HEK293 (cell line): ENCODE results near the gene SESN2.
A peak's percentile ranks its signal among the peaks of the same experiment; 100 is the strongest.

ENCODE experiments used
- CTCF ChIA-PET: fragments of 350-600 bp; formaldehyde crosslinking; extraction: SDS; loops from one replicate; lab custom pipeline; 2021; ENCODE audit warnings: antibody characterized with exemption; lab: Yijun Ruan, JAX
- POLR2A ChIA-PET: fragments of 300-600 bp; formaldehyde crosslinking; extraction: SDS; loops from one replicate; lab custom pipeline; 2020; ENCODE audit warnings: antibody characterized with exemption, inconsistent platforms; lab: Yijun Ruan, JAX
- H3K27ac ChIP-seq: fragments of 200-500 bp; sonication (Bioruptor generic); 2 replicates; pipeline ENCODE4 v1.5.1; 2014; ENCODE audit warnings: low read depth, low read length, control low read depth, inconsistent platforms; ENCODE audit errors: extremely low read depth
- H3K36me3 ChIP-seq, 2 experiments: fragments of 200-500 bp in 1 of 2; sonication (Bioruptor generic) in 1 of 2; 1 replicate in 1 of 2; 2 replicates in 1 of 2; pipeline ENCODE4 v1.5.1; 2014 to 2017; ENCODE audit warnings: inconsistent platforms in 2 of 2, low read length in 2 of 2; ENCODE audit not compliant: control insufficient read depth in 2 of 2, insufficient read depth in 1 of 2
- H3K4me1 ChIP-seq: fragments of 200-500 bp; sonication (Bioruptor generic); 2 replicates; pipeline ENCODE4 v1.5.1; 2014; ENCODE audit warnings: mild to moderate bottlenecking, low read length, inconsistent platforms; ENCODE audit not compliant: control insufficient read depth, insufficient read depth
- H3K4me3 ChIP-seq: 2 replicates; pipeline ENCODE4 v1.5.1; 2011; ENCODE audit warnings: low read depth, mild to moderate bottlenecking, control low read depth, low read length, moderate library complexity
- H3K9me3 ChIP-seq: fragments of 200-500 bp; sonication (Bioruptor generic); 2 replicates; pipeline ENCODE4 v1.5.1; 2014; ENCODE audit warnings: low read depth, low read length, inconsistent platforms; ENCODE audit not compliant: control insufficient read depth, insufficient read depth
- BCL6B ChIP-seq: fragments of 450-650 bp; formaldehyde crosslinking; IDR thresholded peaks from 2 replicates; pipeline ENCODE4 v1.5.1; 2017; ENCODE audit warnings: missing biosample characterization, missing genetic modification characterization
- FEZF1 ChIP-seq: fragments of 450-650 bp; formaldehyde crosslinking; IDR thresholded peaks from 2 replicates; pipeline ENCODE4 v1.5.1; 2016; ENCODE audit warnings: missing biosample characterization, missing genetic modification characterization
- IKZF3 ChIP-seq: fragments of 450-650 bp; IDR thresholded peaks from 2 replicates; pipeline ENCODE4 v1.5.0; 2018; ENCODE audit warnings: missing biosample characterization, mild to moderate bottlenecking, missing genetic modification characterization, moderate library complexity
- KLF1 ChIP-seq: fragments of 450-650 bp; formaldehyde crosslinking; IDR thresholded peaks from 2 replicates; pipeline ENCODE4 v1.5.1; 2016; ENCODE audit warnings: missing biosample characterization, missing genetic modification characterization
- KLF10 ChIP-seq: fragments of 450-650 bp; IDR thresholded peaks from 2 replicates; pipeline ENCODE4 v1.5.1; 2018; ENCODE audit warnings: missing biosample characterization, mild to moderate bottlenecking, missing genetic modification characterization
- KLF17 ChIP-seq: fragments of 450-650 bp; formaldehyde crosslinking; IDR thresholded peaks from 2 replicates; pipeline ENCODE4 v1.5.1; 2016; ENCODE audit warnings: missing biosample characterization, missing genetic modification characterization
- SETDB1 ChIP-seq: IDR thresholded peaks from one replicate; pipeline ENCODE4 v1.6.1; 2017; ENCODE audit warnings: mild to moderate bottlenecking, low read length, moderate library complexity, mixed read lengths; ENCODE audit not compliant: insufficient read length
- ZBTB8A ChIP-seq: fragments of 450-650 bp; formaldehyde crosslinking; IDR thresholded peaks from 2 replicates; pipeline ENCODE4 v1.5.1; 2016; ENCODE audit warnings: missing biosample characterization, missing genetic modification characterization
- ZFP69B ChIP-seq: fragments of 450-650 bp; formaldehyde crosslinking; IDR thresholded peaks from 2 replicates; pipeline ENCODE4 v1.5.1; 2016; ENCODE audit warnings: missing biosample characterization, missing genetic modification characterization
- ZNF280C ChIP-seq: fragments of 450-650 bp; formaldehyde crosslinking; IDR thresholded peaks from 2 replicates; pipeline ENCODE4 v1.5.1; 2016; ENCODE audit warnings: missing biosample characterization, missing genetic modification characterization
- ZNF324 ChIP-seq: fragments of 450-650 bp; formaldehyde crosslinking; IDR thresholded peaks from 2 replicates; pipeline ENCODE4 v1.5.1; 2016; ENCODE audit warnings: missing biosample characterization, missing genetic modification characterization
- ZNF449 ChIP-seq: fragments of 450-650 bp; formaldehyde crosslinking; IDR thresholded peaks from 2 replicates; pipeline ENCODE4 v1.5.1; 2017; ENCODE audit warnings: missing biosample characterization, mild to moderate bottlenecking, missing genetic modification characterization, moderate library complexity
- ZNF561 ChIP-seq: fragments of 450-650 bp; IDR thresholded peaks from 2 replicates; pipeline ENCODE4 v1.5.1; 2018; ENCODE audit warnings: missing biosample characterization, missing genetic modification characterization, borderline replicate concordance
- ZNF600 ChIP-seq: fragments of 450-650 bp; formaldehyde crosslinking; IDR thresholded peaks from 2 replicates; pipeline ENCODE4 v1.5.1; 2016; ENCODE audit warnings: missing biosample characterization, missing genetic modification characterization
- ZNF610 ChIP-seq: fragments of 450-650 bp; formaldehyde crosslinking; IDR thresholded peaks from 2 replicates; pipeline ENCODE4 v1.5.1; 2016; ENCODE audit warnings: missing biosample characterization, missing genetic modification characterization, borderline replicate concordance
- ZNF677 ChIP-seq: fragments of 450-650 bp; IDR thresholded peaks from 2 replicates; pipeline ENCODE4 v1.5.0; 2018; ENCODE audit warnings: missing biosample characterization, mild to moderate bottlenecking, missing genetic modification characterization, moderate library complexity
- ZNF76 ChIP-seq: fragments of 450-650 bp; formaldehyde crosslinking; IDR thresholded peaks from 2 replicates; pipeline ENCODE4; 2016; ENCODE audit warnings: low read depth, missing biosample characterization, missing genetic modification characterization, borderline replicate concordance
- ZNF791 ChIP-seq: fragments of 450-650 bp; formaldehyde crosslinking; IDR thresholded peaks from 2 replicates; pipeline ENCODE4 v1.5.1; 2016; ENCODE audit warnings: missing biosample characterization, missing genetic modification characterization
- ZNF830 ChIP-seq: fragments of 450-650 bp; IDR thresholded peaks from 2 replicates; pipeline ENCODE4 v1.5.0; 2018; ENCODE audit warnings: missing biosample characterization, missing genetic modification characterization, low read depth, mild to moderate bottlenecking, moderate library complexity
- ZSCAN5A ChIP-seq: fragments of 450-650 bp; formaldehyde crosslinking; IDR thresholded peaks from 2 replicates; pipeline ENCODE4 v1.5.1; 2016; ENCODE audit warnings: missing biosample characterization, missing genetic modification characterization
- TF ChIP-seq, protein P1 (sequence below): fragments of 450-650 bp; formaldehyde crosslinking; IDR thresholded peaks from 2 replicates; pipeline ENCODE4 v1.5.1; 2016; ENCODE audit warnings: missing biosample characterization, missing genetic modification characterization, low read depth
- TF ChIP-seq, protein P2 (sequence below): fragments of 450-650 bp; formaldehyde crosslinking; IDR thresholded peaks from 2 replicates; pipeline ENCODE4 v1.5.1; 2017; ENCODE audit warnings: missing biosample characterization, missing genetic modification characterization
- TF ChIP-seq, protein P3 (sequence below): fragments of 450-650 bp; formaldehyde crosslinking; IDR thresholded peaks from 2 replicates; pipeline ENCODE4 v1.5.1; 2016; ENCODE audit warnings: missing biosample characterization, missing genetic modification characterization

The SESN2 gene

DNA sequence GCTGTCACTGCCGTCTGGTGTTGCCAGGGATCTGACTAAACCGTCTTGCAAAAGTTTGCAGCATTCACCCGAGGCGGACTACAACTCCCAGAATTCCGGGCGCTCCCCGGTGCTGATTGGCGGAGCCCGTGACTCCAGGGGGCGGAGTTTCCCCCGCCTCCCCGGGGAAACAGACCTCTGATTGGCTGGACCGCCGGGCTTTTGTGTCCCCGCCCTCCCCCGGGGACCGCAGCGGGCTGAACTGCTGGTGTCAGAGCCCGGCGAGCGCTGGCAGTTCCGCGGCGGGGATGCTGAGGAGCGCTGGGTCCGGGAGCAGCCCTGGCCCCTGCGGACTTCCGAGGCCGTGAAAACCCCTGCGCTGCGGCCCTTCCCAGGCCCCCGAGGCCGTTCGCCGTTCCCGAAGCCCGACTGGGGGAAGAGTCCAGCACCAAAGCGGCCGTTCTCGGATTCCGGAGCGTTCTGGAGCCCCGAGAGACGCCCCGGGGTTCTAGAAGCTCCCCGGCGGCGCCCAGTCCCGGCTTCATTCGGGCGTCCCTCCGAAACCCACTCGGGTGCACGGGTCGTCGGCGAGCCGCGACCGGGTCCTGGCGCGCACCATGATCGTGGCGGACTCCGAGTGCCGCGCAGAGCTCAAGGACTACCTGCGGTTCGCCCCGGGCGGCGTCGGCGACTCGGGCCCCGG lies at the start of gene SESN2:
Gene SESN2 (plus strand): TSS at position 267 of the 682 bp plus-strand sequence. CDS start 330 bp downstream, at position 597.
- Histone ChIP-seq H3K4me1 (no peaks in the 10 kb centered on the region; the same call in 1 of the 2 replicates), H3K27ac (peak within 1 kb of the TSS; percentile 97), H3K4me3 (peak within 1 kb of the TSS; percentile 97), H3K9me3 (no peaks in the 10 kb centered on the region), H3K36me3 (peaks cover 0 to 5% of the 10 kb centered on the region in 2 experiments; a peak in 1 of 3 replicates)
- ChIA-PET POLR2A (interaction anchor here (0.8 to 3.9 kb wide), 19 partner anchors 8 to 384 kb away, joined by 3 to 59 read pairs (median 4); partner anchors contain the start of genes ATP5IF1, MED18 and TAF12), CTCF (interaction anchor here (1.0 to 4.8 kb wide), 2 partner anchors 11 to 13 kb away, joined by 3 to 42 read pairs; no protein-coding TSS in a partner anchor)
- TF ChIP-seq, protein P1, sequence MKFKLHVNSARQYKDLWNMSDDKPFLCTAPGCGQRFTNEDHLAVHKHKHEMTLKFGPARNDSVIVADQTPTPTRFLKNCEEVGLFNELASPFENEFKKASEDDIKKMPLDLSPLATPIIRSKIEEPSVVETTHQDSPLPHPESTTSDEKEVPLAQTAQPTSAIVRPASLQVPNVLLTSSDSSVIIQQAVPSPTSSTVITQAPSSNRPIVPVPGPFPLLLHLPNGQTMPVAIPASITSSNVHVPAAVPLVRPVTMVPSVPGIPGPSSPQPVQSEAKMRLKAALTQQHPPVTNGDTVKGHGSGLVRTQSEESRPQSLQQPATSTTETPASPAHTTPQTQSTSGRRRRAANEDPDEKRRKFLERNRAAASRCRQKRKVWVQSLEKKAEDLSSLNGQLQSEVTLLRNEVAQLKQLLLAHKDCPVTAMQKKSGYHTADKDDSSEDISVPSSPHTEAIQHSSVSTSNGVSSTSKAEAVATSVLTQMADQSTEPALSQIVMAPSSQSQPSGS (tag by site-specific recombination) = no peak
- TF ChIP-seq ZBTB8A (tag by site-specific recombination) (peak; percentile 94), ZNF610 (no peak), KLF1 (tag by site-specific recombination) (no peak), IKZF3 (tag by site-specific recombination) (no peak), ZNF76 (peak; percentile 92), ZFP69B (tag by site-specific recombination) (no peak), ZNF324 (0 out of 2 replicates have a peak, but pooled peaks have one; percentile 17), ZSCAN5A (0 out of 2 replicates have a peak, but pooled peaks have one; percentile 58), ZNF677 (no peak), BCL6B (0 out of 2 replicates have a peak, but pooled peaks have one; percentile 16), ZNF280C (tag by site-specific recombination) (no peak), SETDB1 (no peak), ZNF449 (tag by site-specific recombination) (no peak), ZNF830 (tag by site-specific recombination) (no peak), ZNF600 (tag by site-specific recombination) (peak; percentile 92), KLF17 (tag by site-specific recombination) (0 out of 2 replicates have a peak, but pooled peaks have one; percentile 33), FEZF1 (tag by site-specific recombination) (no peak), ZNF791 (tag by site-specific recombination) (0 out of 2 replicates have a peak, but pooled peaks have one; percentile 21), KLF10 (tag by site-specific recombination) (0 out of 2 replicates have a peak, but pooled peaks have one; percentile 43), ZNF561 (tag by site-specific recombination) (0 out of 2 replicates have a peak, but pooled peaks have one; percentile 46)
- TF ChIP-seq, protein P2, sequence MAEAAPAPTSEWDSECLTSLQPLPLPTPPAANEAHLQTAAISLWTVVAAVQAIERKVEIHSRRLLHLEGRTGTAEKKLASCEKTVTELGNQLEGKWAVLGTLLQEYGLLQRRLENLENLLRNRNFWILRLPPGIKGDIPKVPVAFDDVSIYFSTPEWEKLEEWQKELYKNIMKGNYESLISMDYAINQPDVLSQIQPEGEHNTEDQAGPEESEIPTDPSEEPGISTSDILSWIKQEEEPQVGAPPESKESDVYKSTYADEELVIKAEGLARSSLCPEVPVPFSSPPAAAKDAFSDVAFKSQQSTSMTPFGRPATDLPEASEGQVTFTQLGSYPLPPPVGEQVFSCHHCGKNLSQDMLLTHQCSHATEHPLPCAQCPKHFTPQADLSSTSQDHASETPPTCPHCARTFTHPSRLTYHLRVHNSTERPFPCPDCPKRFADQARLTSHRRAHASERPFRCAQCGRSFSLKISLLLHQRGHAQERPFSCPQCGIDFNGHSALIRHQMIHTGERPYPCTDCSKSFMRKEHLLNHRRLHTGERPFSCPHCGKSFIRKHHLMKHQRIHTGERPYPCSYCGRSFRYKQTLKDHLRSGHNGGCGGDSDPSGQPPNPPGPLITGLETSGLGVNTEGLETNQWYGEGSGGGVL (tag by site-specific recombination) = no peak
- TF ChIP-seq, protein P3, sequence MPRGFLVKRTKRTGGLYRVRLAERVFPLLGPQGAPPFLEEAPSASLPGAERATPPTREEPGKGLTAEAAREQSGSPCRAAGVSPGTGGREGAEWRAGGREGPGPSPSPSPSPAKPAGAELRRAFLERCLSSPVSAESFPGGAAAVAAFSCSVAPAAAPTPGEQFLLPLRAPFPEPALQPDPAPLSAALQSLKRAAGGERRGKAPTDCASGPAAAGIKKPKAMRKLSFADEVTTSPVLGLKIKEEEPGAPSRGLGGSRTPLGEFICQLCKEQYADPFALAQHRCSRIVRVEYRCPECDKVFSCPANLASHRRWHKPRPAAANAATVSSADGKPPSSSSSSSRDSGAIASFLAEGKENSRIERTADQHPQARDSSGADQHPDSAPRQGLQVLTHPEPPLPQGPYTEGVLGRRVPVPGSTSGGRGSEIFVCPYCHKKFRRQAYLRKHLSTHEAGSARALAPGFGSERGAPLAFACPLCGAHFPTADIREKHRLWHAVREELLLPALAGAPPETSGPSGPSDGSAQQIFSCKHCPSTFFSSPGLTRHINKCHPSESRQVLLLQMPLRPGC (tag by site-specific recombination) = no peak
